Measurements from ENCODE around the gene DET1.
"Not testable (repeated sequence)": the region's sequence is repeated elsewhere in the genome, so short reads cannot be mapped to it uniquely, and the experiment has no call there.

Gene DET1

GRCh38 chr15:88497109-88497765, 49.2 kb downstream of the DET1 start:
- DNase-seq (ENCODE audit: low read depth) = no peak

GRCh38 chr15:88493844-88494243, 52.6 kb downstream of the DET1 start:
- DNase-seq (ENCODE audit: low read depth) = no peak

GRCh38 chr15:88491158-88491557, 55.3 kb downstream of the DET1 start:
- DNase-seq (ENCODE audit: low read depth) = no peak

GRCh38 chr15:88490036-88490435, 56.4 kb downstream of the DET1 start:
- no peak for DNase-seq (ENCODE audit: low read depth)

- no peak for DNase-seq (ENCODE audit: low read depth)
Measured at GRCh38 chr15:88489321-88489720, 57.2 kb downstream of the DET1 start.

GRCh38 chr15:88487796-88488523, 58.5 kb downstream of the DET1 start:
- DNase-seq (ENCODE audit: low read depth) = no peak

GRCh38 chr15:88487178-88487795, 59.2 kb downstream of the DET1 start:
- DNase-seq (ENCODE audit: low read depth) = no peak

GRCh38 chr15:88484682-88485331, 61.7 kb downstream of the DET1 start:
- DNase-seq (ENCODE audit: low read depth) = no peak

GRCh38 chr15:88482263-88482662, 64.2 kb downstream of the DET1 start:
- DNase-seq (ENCODE audit: low read depth) = no peak

- DNase-seq (ENCODE audit: low read depth) = no peak
Measured at GRCh38 chr15:88480981-88481380, 65.5 kb downstream of the DET1 start.

GRCh38 chr15:88479169-88479568, 67.3 kb downstream of the DET1 start:
- DNase-seq (ENCODE audit: low read depth) = no peak

- no peak for DNase-seq (ENCODE audit: low read depth)
Measured at GRCh38 chr15:88477904-88478303, 68.6 kb downstream of the DET1 start.

- no peak for DNase-seq (ENCODE audit: low read depth)
Measured at GRCh38 chr15:88477126-88477525, 69.4 kb downstream of the DET1 start.

- no peak for DNase-seq (ENCODE audit: low read depth)
Measured at GRCh38 chr15:88476635-88477060, 69.8 kb downstream of the DET1 start.

- DNase-seq (ENCODE audit: low read depth) = not testable (repeated sequence)
Measured at GRCh38 chr15:88473661-88474293, 72.7 kb downstream of the DET1 start.

GRCh38 chr15:88472225-88472624, 74.3 kb downstream of the DET1 start:
- no peak for DNase-seq (ENCODE audit: low read depth)

- no peak for DNase-seq (ENCODE audit: low read depth)
Measured at GRCh38 chr15:88470625-88471372, 75.7 kb downstream of the DET1 start.

GRCh38 chr15:88469321-88469720, 77.2 kb downstream of the DET1 start:
- no peak for DNase-seq (ENCODE audit: low read depth)

- not testable (repeated sequence) for DNase-seq (ENCODE audit: low read depth)
Measured at GRCh38 chr15:88468721-88469120, 77.8 kb downstream of the DET1 start.

GRCh38 chr15:88467935-88468528, 78.4 kb downstream of the DET1 start:
- peak; percentile 1 for DNase-seq (ENCODE audit: low read depth)
